OCI-LY7 (cell line): Measurements from ENCODE around the gene HLCS.

Experiments
- CTCF ChIP-seq: fragments of 200-600 bp; sonication (generic); conservative IDR thresholded peaks from 2 replicates; pipeline ENCODE4 v1.5.1; 2014; ENCODE audit warnings: mild to moderate bottlenecking, antibody characterized with exemption, low read length, moderate library complexity, mixed read lengths
- EZH2phosphoT487 ChIP-seq: fragments of 200-600 bp; sonication (generic); IDR thresholded peaks from 2 replicates; pipeline ENCODE4 v1.6.1; 2018; ENCODE audit warnings: low read depth, borderline replicate concordance, mild to moderate bottlenecking, mixed run types, antibody characterized with exemption, low read length, moderate library complexity, mixed read lengths

GRCh38 chr21:36765229-36765628, 201.2 kb downstream of the HLCS start:
- TF ChIP-seq CTCF = no peak
- TF ChIP-seq EZH2phosphoT487 = no peak
